Adrenal gland (tissue), 12 donors: ENCODE results near the gene CDK5RAP2. TPM values are rescaled to one million over a fixed set of nuclear protein-coding genes. Genes with fewer than 3 reads are reported as not detected.

Experiments used
- DNase-seq, 7 donors: peaks; one replicate each; pipeline ENCODE4 v3.0.0-alpha.2; 2019 to 2020
- H3K27ac ChIP-seq, 5 donors: fragments of 200-600 bp; sonication (generic) in 4 of 5; 1 replicate in 3 of 5; 2 replicates in 2 of 5; pipeline versions ENCODE4 v1.5.1 to v1.8.0; 2016 to 2020; ENCODE audit warnings: mild to moderate bottlenecking in 1 of 5
- H3K27me3 ChIP-seq: fragments of 200-600 bp; 2 replicates; pipeline ENCODE4 v1.8.0; 2021
- H3K36me3 ChIP-seq, 2 donors: fragments of 200-600 bp; replicated peaks in 1 of 2; 1 replicate in 1 of 2; 2 replicates in 1 of 2; pipeline versions ENCODE4 v1.5.1 to v1.8.0; 2018 to 2022
- H3K4me1 ChIP-seq, 2 donors: fragments of 200-600 bp; replicated peaks in 1 of 2; 1 replicate in 1 of 2; 2 replicates in 1 of 2; pipeline versions ENCODE4 v1.5.1 to v1.8.0; 2018 to 2021
- H3K4me3 ChIP-seq, 4 donors: fragments of 200-600 bp; sonication (generic) in 3 of 4; one replicate each; pipeline ENCODE4 v1.5.1; 2016 to 2018
- H3K9me3 ChIP-seq, 3 donors: fragments of 200-600 bp; sonication (generic) in 1 of 3; replicated peaks in 1 of 3; 1 replicate in 2 of 3; 2 replicates in 1 of 3; pipeline versions ENCODE4 v1.5.1 to v1.8.0; 2016 to 2021
- POLR2A ChIP-seq, 2 donors: fragments of 450-650 bp; IDR thresholded peaks; one replicate each; pipeline ENCODE4 v1.6.1; 2017; ENCODE audit warnings: antibody characterized with exemption in 2 of 2, mild to moderate bottlenecking in 2 of 2, moderate library complexity in 1 of 2
- WGBS, 4 donors: extraction: QIAGEN DNeasy Blood & Tissue Kit in 2 of 4; methylation state at CpG; one replicate each; pipeline versions ENCODE4 v1.1.5 to v1.1.7; 2013 to 2017; 5-methylcytosine and 5-hydroxymethylcytosine counted together
- intact Hi-C, 2 donors: fragments of 100-400 bp; cut with DNase I; formaldehyde crosslinking; loops; one replicate each; pipeline versions ENCODE4 v1.14.1 to v1.15.0; 2022 to 2023
- polyA plus RNA-seq, 3 donors: library from polyadenylated mRNA; stranded (reverse); fragments of 200-250 nt in 2 of 3; fragments of 350-450 nt in 1 of 3; fragmentation: Illumina TruSeq in 1 of 3; extraction: RNeasy Lipid Tissue Mini Kit (QIAGEN cat#74804) in 1 of 3; gene quantifications; one replicate each; pipeline ENCODE4 v1.2.3, GENCODE V29; 2013 to 2014
- total RNA-seq, 9 donors: library from RNA; depleted of rRNA in 4 of 9; stranded (reverse); fragments of >200 nt in 4 of 9; fragments of 120-200 nt in 1 of 9; fragmentation: NEBNext Ultra II Directional in 1 of 9; extraction: Animal tissue kit (Norgen Biotek cat#: 25700) in 1 of 9; gene quantifications; one replicate each; pipeline versions ENCODE4 v1.1.0 to v1.2.4, GENCODE V29; 2013 to 2023
- TF ChIP-seq, protein P1 (sequence below), 6 experiments: fragments of 450-650 bp in 4 of 6; fragments of 200-600 bp in 2 of 6; sonication (generic) in 1 of 6; IDR thresholded peaks; 1 replicate in 5 of 6; 2 replicates in 1 of 6; pipeline versions ENCODE4 v1.5.1 to v1.8.0; 2016 to 2021; ENCODE audit warnings: antibody characterized with exemption in 6 of 6, mild to moderate bottlenecking in 2 of 6, moderate library complexity in 1 of 6
- donor health status: healthy with polysubstance abuse.
- donor health status: Bipolar disorder and iron deficiency.
- donor health status: DM: yes; HTN: yes; CAD: no.
- donor health status: DM: no; HTN: no; CAD: no.
- donor health status: DM: no; HTN: no; CAD: no.
- donor health status: DM: yes; HTN: yes; CAD: no.

Gene CDK5RAP2
- total and polyA plus RNA-seq, 12 donors, result 26.0 to 60.7 (median 41.9) TPM

DNA sequence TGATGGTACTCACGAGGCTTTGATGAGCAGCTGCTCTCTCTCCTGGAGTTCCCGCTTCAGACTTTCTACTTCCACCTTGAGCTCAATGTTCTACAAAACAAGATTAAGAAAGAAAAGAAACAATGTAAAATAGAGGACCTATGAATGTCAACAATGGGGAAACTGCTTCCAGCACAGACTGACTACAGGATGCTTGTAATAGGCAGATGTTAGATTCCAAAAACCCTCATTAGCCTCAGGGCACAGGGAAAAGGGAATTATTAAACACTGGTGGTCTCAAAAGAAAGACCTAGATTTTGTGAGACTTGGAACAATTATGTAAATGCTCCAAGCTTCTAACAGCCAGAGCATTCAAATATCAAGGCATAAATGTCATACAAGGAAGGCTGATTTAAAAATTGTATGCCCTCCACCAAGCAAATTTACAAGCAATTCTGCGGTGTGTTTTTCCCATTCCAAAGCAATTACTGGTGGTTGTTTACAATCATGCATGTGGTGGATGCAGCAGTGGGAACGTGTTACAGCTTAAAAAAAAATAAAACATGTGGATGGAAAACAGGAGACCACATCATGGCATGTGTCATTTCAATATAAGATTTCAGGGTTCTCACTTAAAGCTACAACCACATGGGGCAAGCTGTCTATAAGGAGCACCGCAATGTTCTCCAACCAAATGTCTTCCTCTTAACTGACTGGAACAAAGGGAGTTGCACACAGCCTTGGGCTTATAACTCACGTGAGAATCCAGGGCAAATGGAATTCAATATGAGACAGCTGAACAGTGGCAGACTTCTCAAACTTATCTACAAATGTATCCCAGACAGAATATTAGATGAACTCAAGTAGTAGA is 34.0 kb downstream of the CDK5RAP2 start:
- H3K27me3 ChIP-seq, result no peaks in the 10 kb centered on the region
- no peak for DNase-seq
- H3K9me3 ChIP-seq, result no peaks in the 10 kb centered on the region
- 91 to 93% (median 93%) methylated on average over 6 of the region's 6 CpGs for WGBS, 4 donors
- H3K36me3 ChIP-seq, result peaks cover 0 to 36% of the 10 kb centered on the region in 2 donors
- no peak overlapping the region for H3K27ac ChIP-seq
- no peaks in the 10 kb centered on the region for H3K4me1 ChIP-seq
- TF ChIP-seq POLR2A (IDR thresholded peaks at IDR 0.05), result no peak
- TF ChIP-seq, protein P1, sequence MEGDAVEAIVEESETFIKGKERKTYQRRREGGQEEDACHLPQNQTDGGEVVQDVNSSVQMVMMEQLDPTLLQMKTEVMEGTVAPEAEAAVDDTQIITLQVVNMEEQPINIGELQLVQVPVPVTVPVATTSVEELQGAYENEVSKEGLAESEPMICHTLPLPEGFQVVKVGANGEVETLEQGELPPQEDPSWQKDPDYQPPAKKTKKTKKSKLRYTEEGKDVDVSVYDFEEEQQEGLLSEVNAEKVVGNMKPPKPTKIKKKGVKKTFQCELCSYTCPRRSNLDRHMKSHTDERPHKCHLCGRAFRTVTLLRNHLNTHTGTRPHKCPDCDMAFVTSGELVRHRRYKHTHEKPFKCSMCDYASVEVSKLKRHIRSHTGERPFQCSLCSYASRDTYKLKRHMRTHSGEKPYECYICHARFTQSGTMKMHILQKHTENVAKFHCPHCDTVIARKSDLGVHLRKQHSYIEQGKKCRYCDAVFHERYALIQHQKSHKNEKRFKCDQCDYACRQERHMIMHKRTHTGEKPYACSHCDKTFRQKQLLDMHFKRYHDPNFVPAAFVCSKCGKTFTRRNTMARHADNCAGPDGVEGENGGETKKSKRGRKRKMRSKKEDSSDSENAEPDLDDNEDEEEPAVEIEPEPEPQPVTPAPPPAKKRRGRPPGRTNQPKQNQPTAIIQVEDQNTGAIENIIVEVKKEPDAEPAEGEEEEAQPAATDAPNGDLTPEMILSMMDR (IDR thresholded peaks at IDR 0.05), result no peak
- H3K4me3 ChIP-seq, result no peak overlapping the region
- intact Hi-C loops, result no loop called here

DNA sequence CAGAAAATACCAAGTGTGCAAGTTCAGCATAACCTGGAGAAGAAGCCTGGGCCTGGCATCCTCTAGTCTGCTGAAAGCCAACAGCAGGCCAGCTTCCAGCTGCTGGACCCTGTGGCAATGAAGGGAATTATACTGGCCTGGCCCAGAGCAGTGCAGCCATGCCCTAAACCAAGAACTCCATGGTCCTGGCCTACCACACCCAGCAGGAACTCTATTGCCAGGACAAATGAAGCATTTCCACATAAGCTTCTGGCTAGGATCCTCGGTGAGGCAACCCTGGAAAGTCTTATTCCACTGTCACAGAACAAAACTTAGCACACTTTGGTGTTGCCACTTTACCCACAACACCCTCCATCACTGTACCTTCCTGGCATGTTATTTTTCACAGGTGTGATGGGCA is 35.5 kb downstream of the CDK5RAP2 start:
- TF ChIP-seq, protein P1 (IDR thresholded peaks at IDR 0.05), result no peak
- TF ChIP-seq POLR2A (IDR thresholded peaks at IDR 0.05), result no peak
- no peak overlapping the region for H3K4me3 ChIP-seq
- DNase-seq, result no peak
- no peaks in the 10 kb centered on the region for H3K27me3 ChIP-seq
- H3K36me3 ChIP-seq, result peaks cover 0 to 27% of the 10 kb centered on the region in 2 donors
- intact Hi-C loops, result no loop called here
- H3K27ac ChIP-seq, result no peak overlapping the region
- no peaks in the 10 kb centered on the region for H3K9me3 ChIP-seq
- H3K4me1 ChIP-seq, result no peaks in the 10 kb centered on the region
- WGBS, 4 donors, result 89 to 100% (median 95%) methylated on average over 1 of the region's 1 CpG

DNA sequence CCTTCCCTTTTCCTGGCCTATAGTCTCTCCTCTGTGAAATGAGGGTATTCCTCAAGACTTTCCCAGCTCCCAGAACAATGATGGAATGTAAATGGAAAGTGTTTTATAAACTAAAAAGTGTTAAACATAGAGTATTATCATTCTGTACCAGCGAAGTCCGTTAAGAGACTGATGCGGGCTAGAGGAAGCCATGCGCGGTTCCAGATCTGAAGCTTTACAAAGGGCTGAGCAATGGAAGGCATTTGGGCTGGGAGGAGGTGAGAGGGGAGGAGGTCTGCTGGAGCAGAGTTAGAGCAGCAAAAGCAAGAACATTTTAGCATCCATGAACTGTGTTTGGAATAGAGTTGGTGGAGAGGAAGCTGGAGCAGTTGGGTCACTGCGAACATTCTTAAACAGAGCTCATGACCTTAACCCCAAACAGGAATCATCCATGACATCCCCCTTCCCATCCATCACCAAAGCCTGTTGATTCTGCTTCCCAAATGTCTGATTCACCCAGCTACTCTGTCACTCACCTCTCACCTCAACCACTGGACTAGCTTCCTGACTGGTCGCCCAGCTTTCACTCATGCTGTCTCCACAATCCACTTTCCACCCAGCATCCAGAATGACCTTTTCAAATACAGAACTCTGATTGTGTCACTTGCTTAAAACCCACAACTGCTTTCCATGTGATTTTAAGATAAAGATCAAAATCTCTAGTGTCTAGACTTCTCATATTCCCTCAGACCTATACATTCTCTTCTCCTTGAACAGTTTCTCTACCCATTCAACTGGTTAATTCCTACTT is 37.1 kb downstream of the CDK5RAP2 start:
- TF ChIP-seq POLR2A (IDR thresholded peaks at IDR 0.05), result no peak
- TF ChIP-seq, protein P1 (IDR thresholded peaks at IDR 0.05), result no peak
- no peak for DNase-seq
- no peaks in the 10 kb centered on the region for H3K4me1 ChIP-seq
- no peak overlapping the region for H3K4me3 ChIP-seq
- H3K27ac ChIP-seq, result no peak overlapping the region
- intact Hi-C loops, result no loop called here
- no peaks in the 10 kb centered on the region for H3K9me3 ChIP-seq
- H3K27me3 ChIP-seq, result no peaks in the 10 kb centered on the region
- whole genome bisulfite sequencing, 4 donors, result 85 to 93% (median 89%) methylated on average over 7 of the region's 7 CpGs
- H3K36me3 ChIP-seq, result peaks cover 0 to 28% of the 10 kb centered on the region in 2 donors

DNA sequence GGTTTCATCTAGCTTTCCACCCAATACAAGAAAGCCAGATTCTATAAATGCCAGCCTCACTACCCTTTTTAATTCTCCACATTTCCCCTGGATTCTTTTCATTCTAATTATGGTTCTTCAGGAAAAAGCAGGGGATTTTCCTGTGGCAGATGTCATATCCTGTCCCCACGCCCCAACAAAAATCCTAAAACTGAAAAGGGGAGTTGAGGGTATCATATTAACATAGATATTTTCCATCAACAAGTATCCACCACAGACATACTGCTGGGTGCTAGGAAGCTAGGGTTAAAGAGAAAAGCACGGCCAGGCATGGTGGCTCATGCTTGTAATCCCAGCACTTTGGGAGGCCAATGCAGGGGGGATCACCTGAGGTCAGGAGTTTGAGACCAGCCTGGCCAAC is 38.0 kb downstream of the CDK5RAP2 start:
- intact Hi-C loops, result no loop called here
- Histone ChIP-seq H3K27me3 (no peaks in the 10 kb centered on the region), H3K9me3 (no peaks in the 10 kb centered on the region), H3K4me1 (no peaks in the 10 kb centered on the region), H3K27ac (no peak overlapping the region), H3K4me3 (no peak overlapping the region), H3K36me3 (peaks cover 0 to 28% of the 10 kb centered on the region in 2 donors)
- DNase-seq, result no peak
- TF ChIP-seq POLR2A (IDR thresholded peaks at IDR 0.05), result no peak
- TF ChIP-seq, protein P1 (IDR thresholded peaks at IDR 0.05), result no peak
- WGBS, 4 donors, result 90 to 95% (median 91%) methylated on average over 2 of the region's 2 CpGs
